Cerebellar nuclear complex (tissue), 1 donor: ENCODE measurements around the gene MAPK4.
"Not testable (repeated sequence)": the region's sequence is repeated elsewhere in the genome, so short reads cannot be mapped to it uniquely, and the experiment has no call there.

Source experiments
- DNase-seq, 2 experiments: peaks; one replicate each; lab custom pipeline; 2025; lab: John Stamatoyannopoulos, UW

MAPK4 gene

DNA sequence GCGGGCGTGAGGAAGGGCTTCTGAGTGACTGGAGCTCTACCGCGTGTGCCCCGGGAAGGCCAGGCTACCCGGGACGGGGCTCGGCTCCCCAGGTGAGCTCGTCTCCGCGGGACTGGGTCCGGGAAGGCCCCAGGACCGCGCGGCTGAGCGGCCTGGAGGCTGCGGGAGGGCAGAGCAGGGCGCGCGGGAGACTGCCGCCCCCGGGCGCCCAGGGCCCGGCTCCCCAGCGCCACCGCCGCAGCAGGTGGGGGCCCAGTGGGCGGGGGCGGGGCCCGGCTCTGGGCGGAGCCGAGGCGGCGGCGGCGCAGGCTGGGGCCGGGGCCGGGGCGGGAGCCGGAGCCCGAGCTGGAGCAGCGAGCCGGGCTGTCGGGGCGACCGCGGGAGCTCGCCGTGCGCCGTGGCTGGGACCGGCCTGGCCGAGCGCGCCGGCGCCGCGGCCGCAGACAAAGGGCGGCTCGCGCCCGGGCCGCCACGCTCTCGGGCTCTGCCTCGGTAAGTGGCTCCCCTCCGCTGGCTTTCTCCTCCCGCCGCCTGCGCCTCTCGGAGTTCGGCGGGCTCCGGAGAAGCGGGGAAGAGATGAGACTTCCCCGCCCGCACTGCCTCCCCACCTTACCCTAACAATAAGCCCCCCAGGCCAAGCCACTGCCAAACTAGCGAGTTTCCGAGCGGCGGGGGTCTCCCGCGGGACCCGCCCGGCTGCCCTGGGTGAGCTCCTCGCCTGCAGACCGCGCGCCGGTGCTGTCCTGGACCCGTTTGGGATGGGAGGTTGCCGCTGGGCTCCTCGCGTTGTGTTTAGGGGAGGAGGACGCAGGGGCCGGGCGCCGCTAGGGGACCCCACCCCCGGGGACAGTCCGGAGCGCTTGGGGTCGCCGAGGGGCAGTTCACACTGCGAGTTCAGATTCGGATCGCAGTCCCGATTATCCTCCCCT, at the start of gene MAPK4:
Gene MAPK4, plus strand, starts transcription at position 336 of the 929 bp plus-strand sequence. CDS start 103,872 bp downstream, outside the sequence.
- no peak for DNase-seq

DNA sequence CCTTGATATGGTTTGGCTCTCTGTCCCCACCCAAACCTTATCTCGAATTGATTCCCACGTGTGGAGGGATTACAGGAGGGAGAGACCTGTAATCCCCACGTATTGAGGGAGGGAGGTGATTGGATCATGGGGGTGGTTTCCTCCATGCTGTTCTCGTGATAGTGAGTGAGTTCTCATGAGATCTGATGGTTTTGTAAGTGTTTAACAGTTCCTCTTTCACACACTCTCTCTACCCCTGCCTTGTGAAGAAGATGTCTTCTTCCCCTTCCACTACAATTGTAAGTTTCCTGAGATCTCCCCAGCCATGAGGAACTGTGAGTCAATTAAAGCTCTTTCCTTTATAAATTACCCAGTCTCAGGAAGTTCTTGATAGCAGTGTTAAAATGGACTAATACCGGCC, 42.6 kb upstream of the MAPK4 start:
- not testable (repeated sequence) for DNase-seq

DNA sequence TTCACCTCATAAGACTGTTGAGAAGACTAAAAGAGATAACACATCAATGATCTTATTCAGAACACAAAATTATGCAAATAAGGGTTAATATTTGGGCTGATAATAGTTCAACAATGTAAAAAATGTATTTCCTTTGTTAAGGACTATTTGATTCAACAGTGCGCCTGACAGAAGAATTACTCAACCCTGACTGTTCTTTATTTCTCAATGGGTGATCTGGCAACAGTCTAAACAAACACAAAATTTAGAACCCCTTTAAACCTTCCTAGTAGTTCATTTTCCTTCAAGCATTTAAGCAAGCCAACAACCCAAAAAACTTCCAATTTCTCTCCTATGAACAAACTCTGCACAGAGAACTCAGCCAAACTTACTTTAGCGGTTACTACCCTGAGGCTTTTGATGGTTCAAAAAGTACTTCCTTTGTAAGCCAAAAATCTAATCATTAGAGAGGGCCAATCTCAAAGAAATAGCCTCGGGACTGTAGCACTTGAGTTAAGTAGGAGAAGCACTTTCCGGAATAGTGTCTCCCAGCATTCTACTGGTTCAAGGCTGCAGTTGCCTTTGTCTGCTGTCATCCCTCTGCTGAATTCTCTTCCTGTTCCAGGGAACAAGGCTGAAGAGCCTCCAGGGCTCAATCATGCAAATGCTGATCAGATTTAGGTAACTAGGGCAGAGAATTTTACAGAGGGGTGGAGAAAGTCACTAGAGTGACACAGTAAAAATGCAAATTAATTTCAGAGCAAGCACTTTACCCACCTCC, 40.9 kb upstream of the MAPK4 start:
- DNase-seq: no peak

DNA sequence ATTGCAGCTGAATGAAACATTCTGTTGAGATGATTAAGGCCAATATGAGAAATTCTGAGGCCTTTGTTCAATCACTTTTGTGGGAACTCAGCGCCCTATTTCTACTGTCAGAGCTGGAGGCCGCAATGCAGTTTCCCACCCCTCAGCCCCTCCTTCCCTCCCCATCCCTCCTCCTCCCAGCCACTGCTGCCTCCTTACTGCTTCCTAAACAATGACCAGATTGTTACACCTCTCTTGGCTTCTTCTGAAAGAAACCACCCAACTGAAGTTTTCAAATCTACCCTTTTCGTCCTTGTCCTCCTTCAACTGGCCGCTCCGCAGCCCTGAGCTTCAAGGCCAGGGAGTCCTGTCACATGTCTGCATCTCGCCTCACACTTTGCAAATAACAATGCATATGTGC, 36.7 kb upstream of the MAPK4 start:
- no peak for DNase-seq

DNA sequence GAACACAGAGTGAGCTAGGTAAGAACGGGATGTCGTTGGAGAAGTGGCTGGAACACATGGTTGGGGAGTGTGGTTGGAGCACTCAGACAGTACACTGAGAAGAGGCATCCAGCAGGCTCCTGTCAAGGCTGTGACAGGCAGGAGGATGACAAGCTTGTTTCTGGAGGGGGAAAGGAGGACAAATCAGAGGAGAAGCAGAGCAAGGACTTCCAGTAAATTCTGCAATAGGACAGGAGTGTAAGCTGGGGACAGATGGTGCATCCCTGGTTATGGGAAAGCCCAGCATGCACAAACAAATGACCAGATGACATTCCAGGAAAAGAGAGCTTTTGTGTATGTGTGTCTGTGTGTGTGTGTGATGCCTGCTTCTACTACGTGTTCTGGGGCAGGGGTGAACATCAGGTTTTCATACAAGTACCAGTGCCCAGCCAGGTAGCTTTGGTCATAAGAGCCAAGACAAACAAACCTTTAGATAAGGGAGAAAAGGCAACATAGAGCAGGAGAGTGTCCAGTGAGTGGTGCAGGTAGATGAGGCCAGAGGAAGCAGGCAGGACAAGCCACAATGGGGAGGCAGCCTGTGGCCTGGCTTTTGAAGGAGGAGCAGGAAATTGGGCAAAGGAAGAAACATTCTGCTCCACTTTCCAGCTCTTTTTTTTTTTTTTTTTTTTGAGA, 32.1 kb upstream of the MAPK4 start:
- peak; percentile 24 to 55 for DNase-seq

DNA sequence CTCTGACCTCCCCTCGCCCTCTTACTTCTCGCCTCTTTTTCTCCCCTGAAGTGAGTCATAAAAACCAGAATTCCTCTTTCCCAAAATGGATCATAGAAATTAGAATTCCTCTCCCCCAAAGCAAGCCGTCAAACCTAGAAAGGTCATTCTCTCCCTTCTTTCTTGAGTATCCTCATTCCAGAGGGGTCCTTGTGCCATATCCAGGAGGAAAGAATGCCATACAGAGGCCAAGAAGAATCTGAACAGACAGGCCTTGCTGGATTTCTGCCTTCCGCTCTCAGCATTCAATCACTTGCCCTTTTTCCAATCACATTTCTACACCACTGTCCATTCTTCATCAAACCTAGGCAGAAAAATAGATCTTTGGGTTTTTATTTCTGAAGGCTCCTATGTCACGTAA, 31.1 kb upstream of the MAPK4 start:
- DNase-seq: no peak

DNA sequence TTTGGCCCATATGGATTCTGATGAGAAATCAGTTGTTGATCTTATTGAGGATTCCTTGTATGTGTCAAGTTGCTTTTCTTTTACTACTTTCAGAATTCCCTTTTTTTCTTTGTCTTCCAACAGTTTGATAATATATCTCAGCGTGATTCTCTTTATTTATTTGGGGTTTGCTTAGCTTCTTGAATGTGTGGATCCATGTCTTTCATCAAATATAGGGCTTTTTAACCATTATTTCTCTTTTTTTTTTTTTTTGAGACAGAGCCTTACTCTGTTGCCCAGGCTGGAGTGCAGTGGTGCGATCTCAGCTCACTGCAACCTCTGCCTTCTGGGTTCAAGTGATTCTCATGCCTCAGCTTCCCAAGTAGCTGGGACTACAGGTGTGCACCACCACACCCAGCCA, 26.1 kb upstream of the MAPK4 start:
- DNase-seq: not testable (repeated sequence)

DNA sequence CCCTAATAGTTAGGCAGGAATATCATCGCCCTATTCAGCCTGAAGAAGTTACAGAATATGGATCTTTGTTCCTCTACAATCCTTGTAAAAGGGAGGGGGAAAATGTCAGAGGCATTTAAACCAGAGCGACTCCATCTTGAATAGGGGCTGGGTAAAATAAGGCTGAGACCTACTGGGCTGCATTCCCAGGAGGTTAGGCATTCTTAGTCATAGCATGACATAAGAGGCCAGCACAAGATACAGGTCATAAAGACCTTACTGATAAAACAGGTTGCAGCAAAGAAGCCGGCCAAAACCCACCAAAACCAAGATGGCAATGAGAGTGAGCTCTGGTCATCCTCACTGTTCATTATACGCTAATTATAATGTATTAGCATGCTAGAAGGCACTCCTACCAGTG, 15.4 kb upstream of the MAPK4 start:
- not testable (repeated sequence) for DNase-seq

DNA sequence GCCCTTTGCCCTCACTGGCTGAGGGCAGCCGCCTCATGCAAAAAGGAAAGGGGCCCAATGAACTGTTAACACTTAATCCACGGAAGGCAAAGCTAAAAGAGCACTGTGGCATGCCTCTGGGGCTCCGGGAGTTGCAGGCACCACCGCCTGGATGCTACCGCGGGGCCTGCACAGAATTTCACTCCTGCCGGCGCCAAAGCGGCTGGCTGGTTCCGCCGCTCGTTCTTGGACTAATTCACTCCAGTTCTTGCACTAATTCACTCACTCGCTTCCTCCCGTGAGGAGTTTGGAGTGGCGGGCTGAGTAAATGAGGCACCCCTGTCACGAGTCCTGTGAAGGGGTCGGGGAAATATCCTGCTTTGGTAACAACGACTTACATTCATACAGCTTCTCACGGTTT, 14.0 kb upstream of the MAPK4 start:
- no peak for DNase-seq

DNA sequence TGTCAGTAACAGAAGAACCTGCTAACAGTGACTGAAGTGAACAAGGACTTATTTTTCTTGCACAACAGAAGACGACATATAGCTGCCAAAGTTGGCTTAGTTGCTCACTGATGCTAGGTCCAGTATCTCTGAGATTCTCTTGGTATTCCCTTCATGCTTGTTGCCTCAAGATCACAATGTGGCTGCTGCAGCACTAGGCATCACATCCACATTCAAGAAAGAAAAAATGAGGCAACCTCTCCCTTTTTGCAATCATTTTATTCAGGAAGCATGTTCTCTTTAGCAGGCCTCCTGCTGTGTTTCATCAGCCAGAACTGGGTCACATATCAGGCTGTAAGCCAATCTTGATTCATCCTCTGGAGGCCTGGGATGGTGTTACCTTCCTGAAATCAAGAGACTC, 11.7 kb upstream of the MAPK4 start:
- DNase-seq: no peak

DNA sequence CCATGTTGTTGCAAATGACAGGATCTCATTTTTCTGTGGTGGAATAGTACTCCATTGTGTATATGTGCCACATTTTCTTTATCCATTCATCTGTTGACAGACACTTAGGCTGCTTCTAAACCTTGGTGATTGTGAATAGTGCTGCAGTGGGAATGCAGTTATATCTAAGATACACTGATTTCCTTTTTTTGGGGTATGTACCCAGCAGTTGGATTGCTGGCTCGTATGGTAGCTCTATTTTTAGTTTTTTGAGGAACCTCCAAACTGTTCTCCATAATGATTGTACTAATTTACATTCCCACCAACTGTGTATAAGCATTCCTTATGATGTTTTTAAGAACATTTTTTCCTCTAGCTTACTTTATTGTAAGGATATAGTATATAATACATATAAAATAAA, 8.2 kb upstream of the MAPK4 start:
- DNase-seq: not testable (repeated sequence)

DNA sequence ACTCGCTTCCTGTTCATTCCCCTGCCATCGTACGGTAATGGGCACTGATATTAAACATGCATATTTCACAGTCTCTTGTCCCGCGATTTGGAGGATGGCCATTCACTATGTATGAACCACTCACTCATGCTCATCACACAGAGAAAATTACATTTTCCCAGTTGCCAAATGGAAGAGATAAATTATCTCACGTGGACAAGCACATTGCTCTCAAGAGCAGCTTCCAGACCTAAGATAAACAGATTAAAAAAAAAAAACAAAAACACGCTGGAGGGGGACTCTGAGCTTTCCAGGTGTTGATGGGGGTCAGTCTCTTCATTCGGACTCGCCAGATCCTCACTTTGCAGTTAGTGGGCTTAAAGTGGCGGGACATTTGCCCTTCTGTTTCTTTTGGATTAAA, 1.7 kb upstream of the MAPK4 start:
- DNase-seq: no peak

DNA sequence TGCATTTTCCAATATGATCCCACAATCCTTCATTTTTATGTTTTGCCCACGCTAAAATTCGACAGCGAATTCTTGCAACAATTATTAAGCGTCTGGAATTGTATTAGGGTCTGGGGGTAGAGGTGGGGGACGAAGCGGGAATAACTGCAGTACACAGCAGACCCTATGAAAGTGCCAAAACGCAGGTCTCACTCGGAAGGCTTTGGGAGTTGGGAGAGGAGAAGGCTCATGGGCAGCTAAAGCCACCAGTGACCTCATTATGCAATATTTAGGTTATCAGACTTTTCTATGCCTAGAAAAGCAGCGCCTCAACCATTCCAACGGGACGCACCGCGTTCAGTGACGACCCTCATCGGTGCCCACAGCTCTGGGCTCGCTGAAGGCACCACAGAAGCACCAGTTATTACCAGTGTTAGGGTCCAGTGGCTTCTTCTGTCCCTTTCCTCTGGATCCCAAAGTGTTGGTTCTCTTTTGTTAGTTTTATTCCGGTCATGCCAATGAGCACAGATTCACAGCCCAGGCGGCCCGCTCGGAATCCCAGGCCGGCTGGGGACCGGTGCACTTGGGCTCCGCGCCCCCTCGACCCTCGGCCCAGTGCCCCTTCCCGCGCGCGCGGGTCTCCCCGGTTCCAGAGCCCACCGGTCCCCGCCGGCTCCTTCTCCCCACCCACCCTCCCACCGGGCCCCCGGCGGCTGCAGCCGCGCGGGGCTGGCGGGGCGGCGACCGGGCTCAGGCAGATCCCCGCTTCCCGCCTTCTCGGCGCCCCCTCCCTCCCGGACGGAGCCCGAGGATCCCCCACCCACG, 737 bp upstream of the MAPK4 start:
- DNase-seq: no peak

DNA sequence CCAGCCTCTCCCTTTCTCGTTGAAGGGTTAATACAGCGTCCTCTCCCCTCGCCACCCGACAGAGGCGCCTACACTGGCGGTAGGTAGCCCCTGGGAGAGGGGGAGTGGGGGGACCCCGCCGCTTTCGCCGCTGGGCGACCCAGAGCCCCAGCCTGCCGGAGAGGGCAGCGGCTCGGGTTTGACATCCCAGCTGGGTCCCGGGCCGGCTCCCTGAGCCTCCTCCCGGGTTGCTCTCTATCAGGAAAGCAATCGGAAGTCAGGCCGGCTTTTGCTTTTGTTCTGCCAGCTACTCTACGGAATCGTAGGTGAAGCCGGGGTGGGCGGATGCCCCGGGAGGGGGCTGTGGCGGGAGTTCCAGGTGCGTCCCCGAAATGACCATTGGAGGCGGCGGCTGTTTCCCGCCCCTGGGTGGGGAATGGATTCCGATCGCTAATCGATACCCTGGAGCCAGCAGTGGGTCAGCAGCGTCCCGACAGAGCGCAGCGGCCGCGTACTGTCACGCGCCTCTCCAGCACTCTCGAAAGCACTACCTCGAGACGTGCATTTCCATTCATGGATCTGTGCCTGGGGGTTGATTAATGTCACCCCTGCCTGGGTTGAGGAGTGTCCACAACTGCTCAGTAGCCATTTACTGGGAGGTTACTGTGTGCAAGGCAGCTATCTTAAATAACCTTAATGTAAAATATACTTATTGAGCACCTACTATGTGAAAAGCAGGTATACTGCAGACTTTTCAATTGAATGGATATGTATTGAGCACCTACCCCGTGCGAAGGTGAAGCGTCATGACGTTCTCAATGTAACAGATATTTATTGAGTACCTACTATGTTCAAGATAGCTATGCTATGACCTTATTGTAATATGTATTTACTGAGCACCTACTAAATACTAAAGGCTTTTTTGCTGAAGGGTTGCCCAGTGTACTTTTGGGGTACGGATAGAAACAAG, 1.1 kb downstream of the MAPK4 start:
- DNase-seq: no peak

DNA sequence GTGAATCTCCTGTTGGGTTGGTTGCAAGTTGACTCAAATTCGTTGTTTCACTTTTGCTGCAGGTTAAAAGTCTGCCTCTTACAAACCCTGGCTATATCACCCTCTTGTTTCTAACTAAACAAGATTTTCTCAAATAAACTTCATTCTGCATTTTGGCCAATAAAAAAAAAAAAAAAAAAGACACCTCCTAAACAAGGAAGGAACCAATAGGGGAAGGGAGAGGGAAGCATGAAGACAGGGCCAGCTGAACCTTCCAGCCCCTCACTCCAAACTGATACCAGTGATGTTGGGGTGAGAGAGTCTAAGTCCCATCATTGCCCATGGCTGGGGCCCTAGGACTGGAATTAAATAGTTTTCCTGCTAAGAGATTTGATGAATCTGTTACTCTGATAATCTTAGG, 2.4 kb downstream of the MAPK4 start:
- DNase-seq: not testable (repeated sequence)

DNA sequence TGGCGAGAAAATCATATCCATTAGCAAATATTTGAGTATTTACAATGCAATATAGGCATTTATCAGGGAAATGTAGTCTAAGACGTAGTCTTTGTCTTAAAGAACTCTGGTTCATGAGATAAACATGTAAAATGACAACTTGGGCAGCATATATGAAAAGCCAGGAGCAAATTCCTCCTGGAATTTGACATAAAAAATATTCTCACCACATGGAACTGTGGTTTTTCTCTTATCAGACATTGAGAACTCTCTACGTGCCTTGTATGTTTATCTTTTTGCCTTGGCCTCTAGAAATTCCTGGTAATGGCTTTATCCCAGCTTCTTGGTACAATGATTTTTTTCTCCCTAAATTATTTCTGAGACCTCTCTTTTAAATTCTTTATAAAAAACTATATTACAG, 2.8 kb downstream of the MAPK4 start:
- no peak for DNase-seq

DNA sequence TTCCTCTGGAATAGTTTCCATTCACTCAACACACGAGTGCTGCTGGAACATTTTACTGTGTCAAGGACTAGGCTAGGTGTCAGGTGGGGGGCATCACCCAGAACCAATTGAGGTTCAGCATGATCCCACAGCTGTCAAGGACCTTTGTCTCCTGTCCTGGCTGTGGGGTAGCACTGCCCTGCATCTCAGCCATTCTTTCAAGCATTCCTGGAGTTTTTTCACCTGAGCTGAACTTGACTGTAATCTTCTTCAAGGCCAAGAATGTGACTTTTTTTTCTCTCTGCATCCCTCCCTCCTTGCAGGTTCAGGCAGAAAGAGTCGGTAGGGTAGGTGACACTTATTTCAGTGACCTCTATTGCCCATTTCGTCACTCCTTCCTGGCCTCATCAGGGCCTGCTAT, 3.5 kb downstream of the MAPK4 start:
- no peak for DNase-seq

DNA sequence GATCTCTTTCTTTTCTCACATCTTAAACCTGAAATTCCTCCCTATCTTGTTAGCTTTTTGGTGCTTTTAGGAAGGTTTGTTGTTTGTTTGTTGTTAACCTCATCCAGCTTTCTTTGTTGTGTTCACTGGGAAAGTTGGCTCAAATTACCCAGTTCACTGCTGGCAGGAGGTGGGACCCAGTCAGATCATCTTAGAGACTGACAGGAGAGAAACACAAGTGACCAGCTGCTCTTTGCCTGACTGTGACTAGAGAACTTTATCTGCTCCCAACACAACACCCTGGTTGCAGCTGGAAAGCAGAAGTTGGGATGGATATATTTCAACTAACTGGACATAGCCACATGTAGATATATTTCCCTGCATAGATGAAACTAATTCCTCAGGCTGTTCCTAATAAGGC, 10.0 kb downstream of the MAPK4 start:
- DNase-seq: no peak

DNA sequence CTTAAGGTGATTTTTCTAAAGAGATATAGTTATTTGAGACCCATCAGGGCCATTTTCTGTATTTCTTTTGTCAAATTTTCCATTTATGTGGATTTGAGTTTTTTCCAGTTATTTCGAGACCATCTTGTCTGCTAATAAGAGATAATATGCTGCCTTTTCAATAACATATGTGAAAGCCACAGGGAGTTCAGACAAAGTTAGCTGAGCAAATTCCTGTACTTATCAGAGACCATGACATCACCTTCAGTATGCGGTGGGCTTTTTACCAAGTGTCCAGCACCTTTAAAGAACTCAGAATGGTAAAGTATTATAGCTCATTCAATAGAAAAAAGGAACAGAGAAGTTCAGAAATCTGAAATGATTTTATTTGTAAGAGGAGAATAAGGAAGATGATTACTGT, 11.7 kb downstream of the MAPK4 start:
- no peak for DNase-seq

DNA sequence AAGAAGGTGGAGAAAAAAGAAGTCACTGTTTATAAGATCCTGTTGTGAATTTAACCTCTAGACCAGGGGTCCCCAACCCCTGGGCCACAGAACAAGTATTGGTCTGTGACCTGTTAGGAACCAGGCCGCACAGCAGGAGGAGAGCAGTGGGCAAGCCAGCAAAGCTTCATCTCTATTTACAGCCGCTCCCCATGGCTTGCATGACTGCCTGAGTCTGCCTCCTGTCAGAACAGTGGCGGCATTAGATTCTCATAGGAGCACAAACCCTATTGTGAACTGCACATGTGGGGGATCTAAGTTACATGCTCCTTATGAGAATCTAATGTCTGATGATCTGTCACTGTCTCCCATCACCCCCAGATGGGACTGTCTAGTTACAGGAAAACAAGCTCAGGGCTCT, 13.3 kb downstream of the MAPK4 start:
- DNase-seq: not testable (repeated sequence)

DNA sequence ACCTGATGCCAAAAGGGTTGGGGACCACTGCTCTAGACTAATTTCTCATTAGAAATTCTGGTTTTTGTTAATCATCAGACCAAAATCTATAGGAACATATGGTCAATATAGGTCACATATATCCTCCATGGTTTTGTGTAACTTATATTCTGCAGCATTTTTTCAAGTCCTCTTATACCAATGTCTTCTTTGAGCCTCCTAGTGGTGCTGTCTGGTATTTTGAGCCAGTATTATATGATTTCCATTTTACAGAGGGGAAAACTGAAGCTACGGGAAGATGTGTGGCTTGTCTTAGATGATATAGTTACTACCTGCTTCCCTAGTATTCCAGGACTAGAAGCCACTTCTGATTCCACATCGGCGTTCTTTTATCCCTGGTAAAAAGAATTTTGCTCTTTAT, 13.8 kb downstream of the MAPK4 start:
- no peak for DNase-seq
